Fibroblast of skin of left biceps (primary cell): ENCODE measurements around the gene SOCS1.

Experiments used
- DNase-seq, 2 experiments: peaks; one replicate each; pipeline ENCODE4 v3.0.0-alpha.2; 2013; ENCODE audit warnings: low read depth in 2 of 2

The SOCS1 gene

DNA sequence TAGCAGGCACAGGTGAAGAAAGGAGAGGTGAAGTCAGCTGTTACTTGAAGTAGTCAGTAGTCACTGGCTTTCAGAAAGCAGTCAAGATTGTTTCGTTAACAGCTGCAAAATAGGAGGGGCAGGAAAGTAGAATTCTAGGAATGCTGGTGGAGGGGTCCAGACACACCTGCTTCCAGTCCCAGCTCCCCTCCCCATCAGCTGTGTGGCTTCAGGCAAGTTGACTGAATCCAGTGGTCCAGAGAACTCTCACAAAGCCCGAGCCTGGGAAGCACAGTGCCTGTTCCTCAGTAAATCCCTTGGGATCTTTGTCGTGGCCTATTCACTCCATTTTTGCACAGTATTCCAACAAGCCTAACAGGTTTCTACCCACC is 4.6 kb upstream of the SOCS1 start:
- no peak for DNase-seq

- no peak for DNase-seq
Observed at GRCh38 chr16:11259655-11260595, 3.9 kb upstream of the SOCS1 start.

- DNase-seq, result no peak
Observed at GRCh38 chr16:11258553-11259492, 2.8 kb upstream of the SOCS1 start.

GRCh38 chr16:11257131-11257938 is 1.3 kb upstream of the SOCS1 start:
- peak; percentile 42 to 44 for DNase-seq

- no peak for DNase-seq
Observed at GRCh38 chr16:11256661-11257130, 692 bp upstream of the SOCS1 start.

GRCh38 chr16:11254913-11255736 is 879 bp downstream of the SOCS1 start:
- no peak for DNase-seq

GRCh38 chr16:11253995-11254912 is 1.8 kb downstream of the SOCS1 start:
- DNase-seq, result no peak

GRCh38 chr16:11253009-11253994 is 2.7 kb downstream of the SOCS1 start:
- DNase-seq, result no peak

GRCh38 chr16:11252482-11252931 is 3.5 kb downstream of the SOCS1 start:
- no peak for DNase-seq

- peak; percentile 52 to 59 for DNase-seq
Observed at GRCh38 chr16:11251525-11252481, 4.2 kb downstream of the SOCS1 start.

GRCh38 chr16:11250786-11251524 is 5.0 kb downstream of the SOCS1 start:
- no peak for DNase-seq

DNA sequence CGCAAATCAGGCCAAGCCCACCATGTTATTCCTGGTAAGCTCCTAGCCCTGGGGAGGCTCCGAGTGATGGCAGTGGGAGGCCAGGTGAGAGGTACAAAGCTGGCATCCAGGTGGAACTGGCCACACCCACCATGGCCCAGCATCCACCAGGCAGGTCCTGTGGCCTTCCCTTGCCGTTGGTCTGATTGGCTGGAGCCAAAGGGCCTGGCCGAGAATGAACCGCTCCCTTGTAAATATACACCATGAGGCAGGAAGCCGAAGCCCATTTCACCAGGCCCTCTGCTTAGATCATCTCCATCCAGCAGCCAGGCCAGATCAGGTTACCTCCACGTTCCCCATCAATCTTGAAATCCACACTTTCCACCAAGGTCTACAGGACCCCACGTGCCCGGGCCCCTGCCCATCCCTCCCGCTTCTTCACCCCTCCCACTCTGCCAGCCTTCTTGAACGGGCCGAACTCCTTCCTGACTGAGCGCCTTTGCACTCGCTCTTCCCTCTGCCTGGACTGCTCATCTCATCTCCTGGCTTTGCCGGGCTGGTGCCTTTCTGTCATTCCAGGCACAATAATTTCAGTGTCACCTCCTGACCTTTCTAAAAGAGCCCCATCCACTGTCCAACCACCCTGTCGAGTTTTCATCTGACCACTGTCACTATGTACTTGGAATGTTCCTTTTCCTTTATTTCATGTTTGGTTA is 5.8 kb downstream of the SOCS1 start:
- no peak for DNase-seq

DNA sequence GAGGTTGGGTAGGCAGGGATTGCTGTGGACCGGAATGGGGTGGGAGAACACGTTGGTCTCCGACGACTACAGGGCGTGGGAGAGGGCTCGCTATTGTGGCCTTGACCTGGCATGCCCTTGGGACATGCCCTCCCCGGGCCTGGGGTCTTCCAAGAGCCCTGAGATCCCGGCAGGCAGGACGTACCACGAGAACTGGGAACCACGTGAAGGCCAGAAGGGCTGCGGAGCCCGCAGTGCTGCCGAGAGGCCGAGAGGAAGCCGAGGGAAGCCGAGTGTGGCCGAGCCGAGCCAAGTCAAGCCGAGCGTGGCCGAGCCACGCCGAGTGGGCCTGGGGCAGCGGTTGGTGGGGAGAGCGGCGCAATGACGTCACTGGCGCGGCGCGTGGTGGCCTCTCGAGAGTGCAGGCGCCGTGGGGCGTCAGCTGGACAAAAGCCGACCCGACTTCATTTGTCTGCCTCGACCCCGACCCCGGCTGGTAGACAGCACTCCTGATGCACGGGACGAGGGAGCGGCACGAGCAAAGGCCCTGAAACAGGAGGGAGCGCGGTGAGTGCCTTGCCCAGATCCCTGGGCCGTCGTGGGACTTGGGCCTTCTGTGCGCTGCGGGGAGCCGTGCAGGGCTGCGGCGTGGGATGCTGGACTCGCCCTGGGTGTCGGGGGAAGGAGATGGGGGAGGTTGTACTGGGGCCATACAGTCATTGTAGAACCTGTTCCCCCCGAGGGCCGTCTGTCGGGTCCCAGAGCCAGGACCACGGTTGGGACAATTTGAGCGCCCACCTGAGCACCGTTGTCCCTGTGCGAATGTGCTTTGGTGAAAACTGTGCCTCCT is 6.6 kb downstream of the SOCS1 start:
- DNase-seq, result no peak

DNA sequence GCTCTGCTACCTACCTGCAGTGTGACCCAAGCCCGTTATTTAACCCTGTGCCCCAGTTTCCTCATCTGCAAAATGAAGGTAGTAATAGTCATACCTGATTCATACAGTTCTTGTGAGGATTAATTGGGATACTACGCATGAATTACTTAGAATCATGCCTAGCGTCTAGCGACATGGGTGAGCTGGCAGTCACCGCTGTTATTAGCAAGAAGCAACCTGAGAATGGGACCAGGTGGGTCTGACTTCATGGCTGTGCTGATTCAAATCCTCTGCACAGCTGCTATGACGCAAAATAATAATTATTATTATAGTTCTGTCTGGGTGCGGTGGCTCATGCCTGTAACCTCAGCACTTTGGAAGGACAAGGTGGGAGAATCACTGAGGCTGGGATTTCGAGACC is 7.9 kb downstream of the SOCS1 start:
- no peak for DNase-seq

DNA sequence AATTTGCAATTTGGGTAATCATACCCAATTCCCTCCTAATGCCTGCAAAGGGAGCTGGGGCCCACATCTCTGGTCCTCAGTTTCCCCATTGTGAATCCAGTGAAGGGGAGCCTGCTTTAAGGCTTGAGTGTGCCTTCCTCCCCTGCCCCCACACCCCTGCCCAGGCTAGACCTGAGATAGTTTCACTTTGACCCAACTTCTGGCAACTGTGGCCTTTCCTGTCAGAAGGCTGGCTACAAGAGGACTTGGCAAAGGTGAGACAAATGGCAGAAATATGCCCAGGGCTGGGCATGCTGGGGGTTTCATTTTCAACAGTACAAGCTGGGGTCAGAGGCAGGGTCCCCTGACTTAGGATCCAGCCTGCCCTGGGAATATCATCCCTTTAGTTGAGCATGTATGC is 10.0 kb downstream of the SOCS1 start:
- no peak for DNase-seq
